GM19025 (cell line): ENCODE results near the gene UNC5C.

ENCODE experiments used
- ATAC-seq: cut with Tn5 transposase; IDR thresholded peaks from one replicate; pipeline ENCODE4 v1.9.1; 2021; ENCODE audit warnings: mild to moderate bottlenecking, low read depth, moderate library complexity; ENCODE audit not compliant: unreplicated experiment

The UNC5C gene

GRCh38 chr4:95238554-95238953 lies 310.2 kb downstream of the UNC5C start:
- no peak for ATAC-seq

DNA sequence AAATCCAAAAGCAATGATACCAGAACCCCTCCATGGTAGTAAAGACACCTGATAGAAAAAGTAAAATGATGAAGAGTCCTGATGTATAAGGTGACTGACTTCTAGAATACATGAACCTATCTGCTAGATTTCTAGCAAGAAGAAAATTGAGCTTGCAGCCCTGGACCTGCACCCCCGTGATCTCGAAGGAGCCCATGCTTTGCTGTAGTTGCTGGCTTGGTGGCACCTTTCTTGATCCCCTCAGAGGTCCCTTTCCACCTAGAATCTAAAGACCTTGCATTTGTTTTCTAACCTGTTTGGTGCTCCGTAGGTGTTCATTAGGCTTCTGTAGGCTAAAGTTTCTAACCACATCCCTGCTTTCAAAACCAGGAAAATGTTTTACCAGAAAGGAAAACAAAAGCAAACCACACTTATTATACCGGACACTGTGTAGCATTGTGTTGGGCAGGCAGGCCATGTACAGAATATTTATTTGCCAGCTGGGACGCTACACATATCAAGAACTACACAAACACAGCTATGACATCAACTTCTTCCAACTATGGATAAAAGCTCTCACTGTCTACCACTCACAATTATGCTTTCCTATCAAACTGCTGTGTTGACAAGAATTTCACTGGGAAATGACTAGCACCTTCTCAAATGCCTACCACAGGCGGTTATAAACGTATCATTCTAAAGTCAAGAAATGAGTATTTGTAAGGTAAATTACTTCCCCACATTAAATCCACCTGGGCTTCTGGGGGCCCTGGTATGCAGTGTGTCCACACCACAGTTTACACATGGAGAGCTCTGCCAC lies 316.2 kb downstream of the UNC5C start:
- no peak for ATAC-seq

- ATAC-seq, result no peak
These were observed 317.1 kb downstream of the UNC5C start for GRCh38 chr4:95231681-95232080.

DNA sequence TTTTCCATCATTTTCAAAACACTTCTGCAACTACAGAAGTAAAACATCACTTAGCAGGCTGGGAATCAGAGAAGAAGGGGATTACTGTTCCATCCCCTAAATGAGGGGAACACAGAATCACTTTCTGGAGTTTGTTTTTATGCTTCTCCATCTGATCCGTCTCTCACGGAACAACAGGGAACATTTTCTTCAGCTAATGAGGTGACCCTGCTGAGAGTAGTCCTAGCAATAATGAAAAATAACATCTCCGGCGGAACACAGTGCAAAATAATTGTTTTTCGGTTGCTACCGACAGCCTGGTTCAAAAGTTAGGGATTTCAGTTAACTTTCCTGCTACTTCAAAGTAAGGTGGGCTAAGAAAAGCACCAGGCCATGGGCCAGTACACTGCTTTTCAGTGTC lies 322.9 kb downstream of the UNC5C start:
- no peak for ATAC-seq

DNA sequence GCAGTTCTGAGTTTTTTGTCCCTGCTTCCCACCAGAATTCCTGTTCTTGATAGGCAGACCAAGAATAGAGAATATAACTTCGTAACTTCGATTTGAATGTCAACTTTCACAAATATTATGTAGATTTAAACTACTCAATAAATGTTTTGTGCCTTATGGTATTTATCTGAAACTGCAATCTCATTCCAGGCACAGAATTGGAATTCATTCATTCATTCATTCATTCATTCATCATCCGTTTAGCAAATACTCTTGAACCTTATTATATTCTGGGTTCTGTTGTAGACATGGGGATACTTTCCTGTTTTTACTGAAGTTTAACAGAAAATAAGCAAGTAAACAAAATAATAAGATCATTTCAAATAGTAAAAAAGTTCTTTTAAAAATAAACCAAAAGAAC lies 324.4 kb downstream of the UNC5C start:
- ATAC-seq, result no peak

DNA sequence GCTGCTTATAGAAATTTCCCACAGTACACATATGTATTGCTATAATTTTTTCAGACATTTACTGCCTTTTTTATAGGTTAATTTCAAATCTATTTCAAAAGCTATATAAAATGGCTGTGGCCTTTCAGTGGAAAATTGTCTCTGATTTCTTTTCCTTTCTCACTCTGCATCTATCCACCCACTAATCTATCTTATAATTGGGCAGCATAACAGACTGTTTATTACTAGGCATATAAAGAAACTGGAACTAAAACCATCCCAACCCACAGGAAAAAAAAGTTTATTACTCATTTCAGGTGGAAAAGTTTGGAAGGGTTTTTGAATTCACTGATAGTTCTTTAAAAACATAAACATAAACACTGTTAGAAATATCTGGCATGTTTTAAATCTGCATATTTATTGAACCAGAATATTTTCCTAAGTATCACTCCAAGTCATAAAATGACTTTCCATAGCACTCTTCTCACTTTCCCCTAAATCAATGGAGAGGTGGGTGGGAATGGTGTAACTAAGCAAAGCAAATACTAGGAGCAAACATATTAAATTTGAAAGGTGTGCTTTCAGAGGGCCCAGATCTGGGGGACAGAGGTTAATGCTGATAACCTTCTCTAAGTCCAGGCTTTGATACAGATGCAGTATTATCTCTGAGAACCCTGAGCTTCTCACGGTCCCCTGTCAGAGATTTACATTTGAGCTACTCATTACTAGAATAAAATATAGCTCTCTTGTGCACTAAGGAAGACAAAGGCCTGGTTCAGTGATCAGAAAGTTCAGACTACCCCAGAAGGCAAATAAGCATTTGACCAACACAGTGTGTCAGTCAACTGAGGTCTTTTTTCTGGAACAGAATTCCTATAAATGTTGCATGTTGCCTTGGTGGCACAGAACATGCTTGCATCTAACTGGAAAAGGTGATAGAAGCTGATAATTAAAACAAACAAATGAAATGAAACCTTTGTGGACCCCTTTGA lies 328.3 kb downstream of the UNC5C start:
- ATAC-seq, result no peak

GRCh38 chr4:95219109-95219508 lies 329.7 kb downstream of the UNC5C start:
- ATAC-seq, result no peak

GRCh38 chr4:95217197-95217596 lies 331.6 kb downstream of the UNC5C start:
- ATAC-seq, result no peak

DNA sequence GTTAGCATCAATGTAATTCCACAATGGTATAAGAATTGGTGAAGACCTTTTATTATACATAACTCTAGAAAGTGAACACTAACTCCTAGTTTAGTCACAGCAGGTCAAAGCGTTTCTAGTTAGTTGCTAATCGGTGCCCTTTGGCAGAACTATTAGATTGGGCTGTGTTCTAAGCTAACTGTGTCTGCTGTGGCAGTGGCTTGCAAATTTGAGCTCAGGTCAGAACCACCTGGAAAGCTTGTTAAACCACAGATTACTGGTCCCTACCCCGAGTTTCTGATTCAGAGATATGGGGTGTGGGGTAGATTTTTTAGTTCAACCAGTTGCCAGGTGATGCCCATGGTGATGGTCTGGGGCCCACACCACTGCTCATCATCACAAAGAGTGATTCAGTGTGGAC lies 332.1 kb downstream of the UNC5C start:
- no peak for ATAC-seq

DNA sequence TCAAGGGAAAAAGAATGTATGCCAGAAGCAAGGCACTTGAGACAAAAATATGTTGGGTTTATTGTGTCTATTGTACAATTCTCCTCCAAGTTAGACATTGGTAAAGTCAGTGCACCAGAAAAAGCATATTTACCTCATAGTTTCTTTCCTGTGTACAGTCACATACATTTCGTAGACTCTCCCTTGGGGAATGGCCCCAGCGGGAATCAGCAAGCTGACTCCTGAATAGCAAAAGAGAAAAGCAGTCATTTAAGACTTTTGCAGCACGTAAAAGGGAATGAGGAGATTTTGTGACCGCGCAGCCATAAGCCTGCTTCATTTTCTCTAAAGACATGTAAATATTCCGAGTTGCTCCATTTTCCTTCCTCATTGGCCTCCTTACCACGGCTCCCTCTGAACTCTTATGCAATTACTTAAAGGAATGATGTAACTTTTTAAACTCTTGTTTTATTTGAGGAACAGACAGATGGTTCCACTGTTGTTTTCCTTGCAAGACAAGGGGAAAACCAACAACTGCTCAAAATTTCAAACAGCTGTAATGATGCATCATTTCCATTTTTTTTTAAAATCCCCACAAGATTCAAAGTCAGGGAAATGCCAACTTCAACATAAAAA lies 332.7 kb downstream of the UNC5C start:
- ATAC-seq, result no peak

GRCh38 chr4:95215043-95215442 lies 333.7 kb downstream of the UNC5C start:
- no peak for ATAC-seq

DNA sequence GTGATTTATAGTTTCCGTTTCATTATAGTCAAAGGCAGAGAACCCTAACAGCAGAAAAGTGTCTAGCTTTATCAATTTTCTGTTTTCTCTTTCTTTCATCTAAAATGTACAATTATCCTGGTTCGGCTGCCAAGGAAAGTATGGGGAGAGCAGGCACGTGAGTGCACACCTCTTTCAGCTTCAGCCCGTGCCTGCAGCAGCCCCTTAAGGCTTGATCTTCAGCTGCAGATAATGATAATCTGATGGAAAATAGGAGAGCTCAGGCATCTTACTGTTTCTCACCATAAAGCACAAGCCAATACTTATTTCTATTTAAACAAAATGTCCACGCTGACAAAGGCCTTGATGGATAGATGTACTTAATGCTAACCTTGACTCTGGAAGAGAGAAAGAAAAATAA lies 334.4 kb downstream of the UNC5C start:
- ATAC-seq, result no peak

DNA sequence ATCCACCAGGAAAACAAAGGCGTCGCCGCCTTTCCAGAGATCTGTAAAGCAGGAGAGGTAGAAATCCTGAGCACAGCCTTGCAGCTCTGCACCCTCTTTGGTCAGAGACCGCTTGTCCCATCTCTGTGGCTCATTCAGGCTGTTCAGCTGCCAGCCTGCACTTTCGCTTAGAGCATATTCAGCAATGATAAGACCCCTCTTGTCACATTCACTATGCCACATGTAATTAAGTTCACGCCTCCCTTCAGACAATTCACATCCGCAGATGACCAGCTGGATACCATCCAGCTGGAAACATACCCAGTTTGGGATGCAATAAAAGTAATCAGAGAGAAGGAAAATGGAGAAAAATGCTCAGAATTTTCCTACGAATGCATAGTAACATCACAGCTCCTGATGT lies 335.4 kb downstream of the UNC5C start:
- ATAC-seq, result no peak

GRCh38 chr4:95212692-95213091 lies 336.1 kb downstream of the UNC5C start:
- ATAC-seq, result no peak

- no peak for ATAC-seq
These were observed 338.8 kb downstream of the UNC5C start for GRCh38 chr4:95209927-95210326.

DNA sequence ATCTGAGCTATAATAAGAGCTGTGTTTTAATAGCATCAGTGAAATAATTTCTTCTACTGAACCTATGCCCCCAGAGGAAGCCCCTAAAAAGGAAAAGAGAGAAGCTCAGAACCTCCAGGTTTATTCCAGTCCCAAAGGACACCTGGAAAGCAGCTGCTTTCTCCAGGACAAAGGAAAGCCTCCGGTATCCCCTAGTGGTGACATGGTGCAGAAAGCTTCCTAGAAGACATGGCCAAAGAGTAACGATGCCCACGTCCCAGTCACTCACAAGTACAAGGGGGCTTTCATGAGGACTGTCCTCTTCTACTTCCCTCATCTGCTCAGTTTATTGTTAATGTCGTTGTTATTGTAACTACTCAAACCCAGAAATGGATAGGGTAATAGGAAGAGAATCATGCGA lies 343.9 kb downstream of the UNC5C start:
- no peak for ATAC-seq

- no peak for ATAC-seq
These were observed 344.4 kb downstream of the UNC5C start for GRCh38 chr4:95204267-95204844.

GRCh38 chr4:95198961-95199360 lies 349.8 kb downstream of the UNC5C start:
- ATAC-seq, result no peak

DNA sequence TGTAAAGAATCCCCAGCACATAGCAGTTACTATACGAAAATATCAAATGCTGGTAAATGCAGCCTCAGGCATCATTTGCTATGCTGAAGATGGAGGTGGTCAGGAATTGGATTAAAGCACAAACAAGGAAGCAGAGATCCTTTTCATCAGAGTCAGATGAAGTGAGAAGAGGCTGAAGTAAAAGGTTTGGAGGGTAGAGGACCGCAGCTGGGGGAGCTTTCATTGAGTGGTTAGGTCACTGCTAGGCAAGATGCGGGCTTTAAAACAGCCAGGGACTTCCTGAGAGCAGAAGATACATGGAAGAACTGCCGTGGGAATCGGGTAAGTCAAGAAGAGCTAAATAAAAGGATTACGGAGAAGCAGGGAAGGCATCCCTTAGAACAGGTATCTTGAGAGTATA lies 351.4 kb downstream of the UNC5C start:
- ATAC-seq, result no peak

DNA sequence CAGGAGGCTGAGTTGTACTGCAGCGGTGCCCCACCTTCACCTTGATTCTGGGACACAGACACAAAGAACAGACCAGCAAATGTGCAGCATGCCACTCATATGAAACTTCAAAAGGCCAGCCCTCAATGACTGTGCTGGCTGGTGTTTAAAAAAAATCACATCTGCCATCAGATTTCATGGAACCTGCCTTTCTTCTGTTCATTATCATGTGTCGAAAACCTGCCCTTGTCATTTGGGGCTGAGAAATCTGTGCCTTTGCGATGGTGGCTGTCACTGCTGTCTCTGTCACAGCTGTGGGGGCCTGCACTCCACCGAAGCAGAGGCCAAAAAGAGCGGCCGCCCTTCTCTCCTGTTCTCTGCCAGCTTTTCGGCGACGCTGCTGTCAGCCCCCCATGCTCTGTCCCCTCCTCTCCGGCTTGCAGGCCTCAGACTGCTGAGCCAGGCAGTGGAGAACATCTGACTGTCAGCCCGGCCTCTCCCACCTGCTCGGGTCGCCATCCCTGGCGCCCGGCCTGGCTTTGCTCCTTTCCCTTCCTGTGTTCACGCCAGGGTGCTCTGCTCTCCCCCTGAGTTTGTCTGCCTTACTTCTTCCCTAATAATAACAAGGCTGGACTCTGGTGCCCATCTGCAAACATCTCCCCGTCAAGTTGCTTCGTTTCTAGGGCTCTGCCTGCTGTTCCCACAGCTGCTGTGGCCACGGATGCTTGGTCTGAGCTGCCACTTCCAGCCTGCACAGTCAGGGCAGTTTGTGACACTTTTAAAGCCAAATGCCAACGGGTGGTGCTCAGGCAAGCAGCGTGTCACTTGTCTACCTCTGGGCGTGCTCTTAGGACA lies 355.2 kb downstream of the UNC5C start:
- no peak for ATAC-seq
